Activated CD4-positive, alpha-beta memory T cell treated with anti-CD3 and anti-CD28 coated beads for 36 hours (primary cell): ENCODE measurements around the gene RHOC. TPM values are rescaled to one million over a fixed set of nuclear protein-coding genes. Genes with fewer than 3 reads are reported as not detected.

Source experiments
- total RNA-seq, 2 experiments: library from RNA; stranded (reverse); gene quantifications; one replicate each; pipeline ENCODE4 v1.2.3, GENCODE V29; 2021

The RHOC gene
- total RNA-seq, 2 experiments from 2014 or later = 50.1 to 51.6 TPM

Other genes with a start within 250 kb of the RHOC start
- gene WNT2B, start 198.2 kb downstream of the RHOC start, total RNA-seq = under 1 TPM; 0.05 to 0.15 TPM
- 10 to 100 TPM; 11.2 to 15.4 TPM for gene ST7L, start 88.0 kb downstream of the RHOC start, total RNA-seq
- gene CAPZA1, start 87.3 kb downstream of the RHOC start, total RNA-seq = 100 to 1,000 TPM; 261 to 274 TPM
- 10 to 100 TPM; 57.7 to 63.1 TPM for gene MOV10, start 32.5 kb downstream of the RHOC start, total RNA-seq
- gene PPM1J, start 8.2 kb upstream of the RHOC start, total RNA-seq = 1 to 10 TPM in 1 of 2 experiments, under 1 TPM in 1; 0.69 to 1.2 TPM
- gene SLC16A1, start 249.1 kb upstream of the RHOC start, total RNA-seq = 10 to 100 TPM; 48.7 to 53.3 TPM